Stimulated activated CD4-positive, alpha-beta T cell treated with anti-CD3 and anti-CD28 coated beads, Interleukin-15, amount 100 ng/mL, for 48 hours (primary cell): ENCODE measurements around the gene NIM1K.
"Not testable (repeated sequence)": the region's sequence is repeated elsewhere in the genome, so short reads cannot be mapped to it uniquely, and the experiment has no call there.

Experiments
- DNase-seq, 2 donors: peaks; one replicate each; pipeline ENCODE4 v3.0.0-alpha.2; 2020; ENCODE audit warnings: low read depth in 2 of 2

The NIM1K gene

DNA sequence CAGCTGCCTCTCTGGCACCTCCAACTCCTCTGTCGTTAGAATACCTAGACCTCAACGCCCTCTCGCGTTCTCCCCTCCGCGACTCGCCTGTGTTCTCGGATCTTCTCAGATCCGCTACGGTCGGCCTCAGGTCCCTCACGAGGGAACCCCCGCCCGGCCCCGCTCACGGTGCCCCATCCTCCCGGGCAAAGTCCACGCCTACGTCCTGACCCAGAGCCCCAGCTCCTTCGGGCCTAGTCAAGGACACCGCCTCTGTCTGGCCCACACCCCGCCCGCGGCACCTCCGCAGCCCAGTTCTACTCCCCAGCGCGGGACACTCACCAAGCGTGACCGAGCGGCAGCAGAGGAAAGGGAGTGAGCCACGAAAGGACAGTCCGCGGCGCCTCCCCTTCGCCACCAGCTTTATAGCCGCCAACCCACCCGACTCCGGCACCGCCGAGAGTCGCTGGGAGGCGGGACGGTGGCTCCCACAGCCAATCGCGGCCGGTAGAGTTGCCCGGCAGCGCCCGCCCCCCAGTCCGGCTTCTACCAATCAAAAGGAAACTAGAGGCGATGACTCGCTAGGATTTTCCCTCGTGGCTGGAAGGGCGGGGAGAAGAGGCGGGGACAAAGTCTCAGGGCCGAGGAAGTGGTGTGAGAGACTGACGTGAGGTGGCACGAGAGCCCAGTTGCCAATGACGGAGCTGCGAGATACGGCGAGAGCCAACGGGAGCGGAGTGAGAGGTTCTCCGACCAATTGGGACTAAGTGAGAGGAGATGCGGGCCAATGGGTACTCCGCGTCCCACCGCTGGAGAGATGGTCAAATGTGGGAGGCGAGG is 121.2 kb downstream of the NIM1K start, which contains the start of gene HMGCS1:
HMGCS1 (minus strand) TSS at position 378 of the 819 bp plus-strand sequence. CDS start 14,447 bp downstream, outside the sequence.
- DNase-seq = peak; percentile 97 to 98

DNA sequence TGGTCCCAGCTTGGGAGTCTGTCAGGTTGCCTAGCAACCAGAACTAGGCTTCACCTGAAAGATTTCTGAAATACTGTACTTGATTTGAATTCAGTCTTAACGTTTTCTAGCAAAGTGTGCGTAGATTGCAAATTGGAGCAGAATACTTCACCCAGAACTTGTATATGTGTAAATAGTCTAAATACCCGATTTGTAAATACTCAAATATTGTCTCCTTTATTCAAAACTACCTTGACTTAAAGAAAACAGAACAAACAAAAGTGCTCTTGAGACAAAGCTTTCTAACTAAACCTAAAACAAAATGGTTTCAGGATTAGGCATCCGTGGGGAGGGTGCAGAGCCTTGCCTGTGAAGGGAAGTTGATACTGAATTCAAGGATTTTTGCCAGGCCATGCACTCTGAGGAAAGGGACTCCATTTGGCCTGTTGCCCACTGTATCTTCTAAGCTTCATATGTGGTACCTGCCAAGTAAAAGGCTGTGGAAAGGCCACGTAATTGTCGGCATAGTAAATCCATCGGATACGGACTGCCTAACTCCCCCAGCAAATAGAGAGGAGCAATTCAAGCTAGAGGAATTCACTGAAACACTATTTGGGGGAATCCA is 121.9 kb downstream of the NIM1K start:
- no peak for DNase-seq

DNA sequence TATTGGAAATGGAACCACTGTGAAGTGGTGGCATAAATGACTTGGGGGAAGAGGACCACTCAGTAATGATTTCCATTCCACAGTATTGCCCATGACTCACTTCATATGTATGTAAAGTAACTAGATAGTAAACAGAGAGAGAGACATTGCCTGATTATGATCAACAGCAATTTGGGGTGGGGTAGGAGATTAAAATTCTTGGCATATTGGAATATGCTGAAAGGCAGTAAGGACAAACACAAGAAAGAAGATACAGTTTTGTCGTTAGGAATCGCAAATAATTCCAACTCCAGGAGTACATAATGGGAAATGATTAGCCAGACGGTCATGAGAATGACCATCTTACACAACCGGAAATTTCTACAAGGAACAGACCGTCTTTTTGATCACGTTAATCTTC is 122.7 kb downstream of the NIM1K start:
- DNase-seq = no peak

DNA sequence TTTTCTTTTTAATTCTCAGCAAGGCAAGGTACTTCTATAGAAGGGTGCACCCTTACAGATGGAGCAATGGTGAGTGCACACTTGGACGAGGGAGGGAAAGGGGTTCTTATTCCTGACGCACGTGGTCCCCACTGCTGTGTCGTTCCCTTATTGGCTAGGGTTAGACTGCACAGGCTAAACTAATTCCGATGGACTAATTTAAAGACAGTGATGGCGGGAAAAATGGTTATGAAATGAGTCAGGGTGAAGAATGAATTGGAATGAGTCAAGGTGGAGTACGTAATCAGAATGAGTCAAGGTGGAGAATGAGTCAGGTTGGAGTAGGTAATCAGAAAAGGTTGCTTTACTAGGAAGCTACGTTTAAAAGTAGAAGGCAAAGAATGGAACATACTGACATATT is 123.2 kb downstream of the NIM1K start:
- peak; percentile 14 to 27 for DNase-seq

DNA sequence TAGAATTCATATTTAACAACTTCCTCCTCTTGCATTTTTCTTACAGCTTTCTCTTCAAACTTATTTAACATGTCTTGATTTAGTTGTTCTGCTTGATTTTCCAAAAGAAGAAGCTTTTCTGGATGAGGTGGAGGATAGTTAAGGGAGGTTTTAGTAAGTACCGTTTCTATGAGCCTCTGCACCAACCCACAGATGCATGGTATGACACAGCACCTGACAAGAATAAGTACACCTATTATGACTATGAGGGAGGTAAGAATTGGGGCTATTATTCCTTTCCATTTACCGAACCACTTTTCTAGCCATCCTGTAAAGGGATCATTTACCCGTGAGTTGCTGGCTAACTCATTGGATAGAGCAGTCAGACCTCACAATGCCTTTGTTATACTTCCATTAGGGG is 123.7 kb downstream of the NIM1K start:
- peak; percentile 26 to 33 for DNase-seq

DNA sequence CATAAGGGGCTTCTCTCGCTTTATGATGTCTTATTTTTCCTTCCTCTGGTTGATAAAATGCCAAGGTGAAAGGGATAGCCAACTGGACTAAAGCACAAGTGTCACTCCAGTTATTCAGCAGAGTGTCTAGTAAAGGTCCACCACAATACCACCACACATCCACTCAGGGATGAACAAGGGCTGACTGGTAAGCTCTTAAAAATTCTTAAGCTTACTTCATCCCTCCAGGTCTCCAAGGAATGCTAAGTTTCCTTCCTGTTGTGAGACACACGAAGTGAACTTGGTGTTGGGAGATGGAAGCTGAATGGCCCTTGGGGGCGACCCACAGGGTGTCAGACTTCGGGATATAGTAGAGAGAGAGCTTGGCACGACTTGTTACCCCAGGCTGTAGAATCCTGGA is 124.4 kb downstream of the NIM1K start:
- no peak for DNase-seq

DNA sequence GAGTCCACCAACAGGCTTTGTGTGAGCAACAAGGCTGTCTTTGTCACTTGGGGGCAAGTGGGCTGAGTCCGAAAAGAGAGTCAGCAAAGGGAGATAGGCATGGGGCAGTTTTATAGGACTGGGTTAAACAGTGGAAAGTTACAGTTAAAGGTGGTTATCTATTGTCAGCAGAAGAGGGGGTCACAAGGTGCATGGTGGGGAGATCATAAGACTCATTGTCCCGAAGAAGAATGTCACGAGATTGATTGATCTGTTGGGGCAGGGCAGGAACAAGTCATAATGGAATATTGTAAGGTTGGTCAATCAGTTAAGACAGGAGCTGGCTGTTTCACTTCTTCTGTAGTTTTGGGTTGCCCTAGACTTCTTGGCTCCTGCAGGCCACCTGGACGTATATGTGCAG is 128.8 kb downstream of the NIM1K start:
- no peak for DNase-seq

DNA sequence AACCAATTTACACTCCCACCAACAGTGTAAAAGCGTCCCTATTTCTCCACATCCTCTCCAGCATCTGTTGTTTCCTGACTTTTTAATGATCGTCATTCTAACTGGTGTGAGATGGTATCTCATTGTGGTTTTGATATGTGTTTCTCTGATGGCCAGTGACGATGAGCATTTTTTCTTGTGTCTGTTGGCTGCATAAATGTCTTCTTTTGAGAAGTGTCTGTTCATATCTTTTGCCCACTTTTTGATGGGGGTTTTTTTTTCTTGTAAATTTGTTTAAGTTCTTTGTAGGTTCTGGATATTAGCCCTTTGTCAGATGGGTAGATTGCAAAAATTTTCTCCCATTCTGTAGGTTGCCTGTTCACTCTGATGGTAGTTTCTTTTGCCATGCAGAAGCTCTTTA is 131.5 kb downstream of the NIM1K start:
- DNase-seq = not testable (repeated sequence)

DNA sequence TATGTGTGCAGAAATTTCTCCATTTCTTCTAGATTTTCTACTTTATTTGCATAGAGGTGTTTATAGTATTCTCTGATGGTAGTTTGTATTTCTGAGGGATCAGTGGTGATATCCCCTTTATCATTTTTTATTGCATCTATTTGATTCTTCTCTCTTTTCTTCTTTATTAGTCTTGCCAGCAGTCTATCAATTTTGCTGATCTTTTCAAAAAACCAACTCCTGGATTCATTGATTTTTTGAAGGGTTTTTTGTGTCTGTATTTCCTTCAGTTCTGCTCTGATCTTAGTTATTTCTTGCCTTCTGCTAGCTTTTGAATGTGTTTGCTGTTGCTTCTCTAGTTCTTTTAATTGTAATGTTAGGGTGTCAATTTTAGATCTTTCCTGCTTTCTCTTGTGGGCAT is 133.6 kb downstream of the NIM1K start:
- not testable (repeated sequence) for DNase-seq
